GM19023 (cell line): ENCODE measurements around the gene CCDC82.

Experiments
- ATAC-seq: cut with Tn5 transposase; IDR thresholded peaks from one replicate; pipeline ENCODE4 v1.9.1; 2021; ENCODE audit warnings: mild to moderate bottlenecking, moderate library complexity; ENCODE audit not compliant: unreplicated experiment

The CCDC82 gene

GRCh38 chr11:96309016-96309642 lies 80.6 kb downstream of the CCDC82 start:
- ATAC-seq: no peak

- no peak for ATAC-seq
Observed at GRCh38 chr11:96307776-96308140, 82.0 kb downstream of the CCDC82 start.

- ATAC-seq: no peak
Observed at GRCh38 chr11:96306933-96307775, 82.6 kb downstream of the CCDC82 start.

- ATAC-seq: no peak
Observed at GRCh38 chr11:96306600-96306932, 83.1 kb downstream of the CCDC82 start.

- ATAC-seq: no peak
Observed at GRCh38 chr11:96306071-96306470, 83.6 kb downstream of the CCDC82 start.

- no peak for ATAC-seq
Observed at GRCh38 chr11:96303980-96304379, 85.7 kb downstream of the CCDC82 start.

GRCh38 chr11:96303064-96303463 lies 86.6 kb downstream of the CCDC82 start:
- ATAC-seq: no peak
